HG03520 (cell line): ENCODE results near the gene NCKAP5.

Source experiments
- ATAC-seq: cut with Tn5 transposase; IDR thresholded peaks from one replicate; pipeline ENCODE4 v1.9.1; 2021; ENCODE audit warnings: mild to moderate bottlenecking, moderate library complexity; ENCODE audit not compliant: unreplicated experiment

The NCKAP5 gene

GRCh38 chr2:133407341-133407740 lies 160.9 kb downstream of the NCKAP5 start:
- no peak for ATAC-seq

GRCh38 chr2:133405252-133405651 lies 163.0 kb downstream of the NCKAP5 start:
- ATAC-seq = no peak

- ATAC-seq = no peak
These were observed 167.9 kb downstream of the NCKAP5 start for GRCh38 chr2:133400411-133400810.

GRCh38 chr2:133393895-133394294 lies 174.4 kb downstream of the NCKAP5 start:
- ATAC-seq = no peak

- no peak for ATAC-seq
These were observed 178.1 kb downstream of the NCKAP5 start for GRCh38 chr2:133390156-133390555.

GRCh38 chr2:133389569-133389968 lies 178.7 kb downstream of the NCKAP5 start:
- no peak for ATAC-seq

GRCh38 chr2:133382566-133382965 lies 185.7 kb downstream of the NCKAP5 start:
- ATAC-seq = no peak

GRCh38 chr2:133380991-133381390 lies 187.3 kb downstream of the NCKAP5 start:
- no peak for ATAC-seq

- ATAC-seq = no peak
These were observed 189.2 kb downstream of the NCKAP5 start for GRCh38 chr2:133378928-133379549.

- ATAC-seq = no peak
These were observed 189.9 kb downstream of the NCKAP5 start for GRCh38 chr2:133378386-133378785.

- no peak for ATAC-seq
These were observed 190.7 kb downstream of the NCKAP5 start for GRCh38 chr2:133377599-133377998.

GRCh38 chr2:133377021-133377481 lies 191.2 kb downstream of the NCKAP5 start:
- no peak for ATAC-seq

- ATAC-seq = no peak
These were observed 193.5 kb downstream of the NCKAP5 start for GRCh38 chr2:133374781-133375180.

- ATAC-seq = no peak
These were observed 197.0 kb downstream of the NCKAP5 start for GRCh38 chr2:133371286-133371685.

- ATAC-seq = no peak
These were observed 198.2 kb downstream of the NCKAP5 start for GRCh38 chr2:133369901-133370658.

GRCh38 chr2:133365117-133365516 lies 203.1 kb downstream of the NCKAP5 start:
- ATAC-seq = no peak

GRCh38 chr2:133364636-133365035 lies 203.6 kb downstream of the NCKAP5 start:
- no peak for ATAC-seq

- ATAC-seq = no peak
These were observed 204.4 kb downstream of the NCKAP5 start for GRCh38 chr2:133363884-133364283.

- ATAC-seq = no peak
These were observed 206.2 kb downstream of the NCKAP5 start for GRCh38 chr2:133362061-133362476.

GRCh38 chr2:133360882-133361281 lies 207.4 kb downstream of the NCKAP5 start:
- peak; percentile 57 for ATAC-seq

- ATAC-seq = peak; percentile 44
These were observed 208.1 kb downstream of the NCKAP5 start for GRCh38 chr2:133360190-133360589.

GRCh38 chr2:133352719-133353118 lies 215.5 kb downstream of the NCKAP5 start:
- ATAC-seq = no peak
